Measurements from ENCODE around the gene UQCR11. TPM values are rescaled to one million over a fixed set of nuclear protein-coding genes. Genes with fewer than 3 reads are reported as not detected.
A peak's percentile ranks its signal among the peaks of the same experiment; 100 is the strongest.

Gene UQCR11
- total RNA-seq, 1 donor from 2014 or later = 203 TPM

GRCh38 chr19:1574354-1575136 is 30.7 kb downstream of the UQCR11 start:
- H3K9me3 Mint-ChIP-seq (ENCODE audit: unreplicated experiment) = no peaks in the 10 kb centered on the region
- peaks cover 8% of the 10 kb centered on the region for H3K4me1 Mint-ChIP-seq (ENCODE audit: unreplicated experiment)
- peaks cover 4% of the 10 kb centered on the region for H3K27me3 Mint-ChIP-seq (ENCODE audit: unreplicated experiment)
- H3K4me3 Mint-ChIP-seq (ENCODE audit: unreplicated experiment) = no peak overlapping the region
- H3K36me3 Mint-ChIP-seq (ENCODE audit: unreplicated experiment) = peaks cover 2% of the 10 kb centered on the region
- no peak for DNase-seq (ENCODE audit: extremely low spot score, unreplicated experiment)
- TF ChIP-seq, protein P1, sequence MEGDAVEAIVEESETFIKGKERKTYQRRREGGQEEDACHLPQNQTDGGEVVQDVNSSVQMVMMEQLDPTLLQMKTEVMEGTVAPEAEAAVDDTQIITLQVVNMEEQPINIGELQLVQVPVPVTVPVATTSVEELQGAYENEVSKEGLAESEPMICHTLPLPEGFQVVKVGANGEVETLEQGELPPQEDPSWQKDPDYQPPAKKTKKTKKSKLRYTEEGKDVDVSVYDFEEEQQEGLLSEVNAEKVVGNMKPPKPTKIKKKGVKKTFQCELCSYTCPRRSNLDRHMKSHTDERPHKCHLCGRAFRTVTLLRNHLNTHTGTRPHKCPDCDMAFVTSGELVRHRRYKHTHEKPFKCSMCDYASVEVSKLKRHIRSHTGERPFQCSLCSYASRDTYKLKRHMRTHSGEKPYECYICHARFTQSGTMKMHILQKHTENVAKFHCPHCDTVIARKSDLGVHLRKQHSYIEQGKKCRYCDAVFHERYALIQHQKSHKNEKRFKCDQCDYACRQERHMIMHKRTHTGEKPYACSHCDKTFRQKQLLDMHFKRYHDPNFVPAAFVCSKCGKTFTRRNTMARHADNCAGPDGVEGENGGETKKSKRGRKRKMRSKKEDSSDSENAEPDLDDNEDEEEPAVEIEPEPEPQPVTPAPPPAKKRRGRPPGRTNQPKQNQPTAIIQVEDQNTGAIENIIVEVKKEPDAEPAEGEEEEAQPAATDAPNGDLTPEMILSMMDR (IDR thresholded peaks at IDR 0.05) = no peak
- H3K27ac Mint-ChIP-seq (ENCODE audit: unreplicated experiment) = no peak overlapping the region

DNA sequence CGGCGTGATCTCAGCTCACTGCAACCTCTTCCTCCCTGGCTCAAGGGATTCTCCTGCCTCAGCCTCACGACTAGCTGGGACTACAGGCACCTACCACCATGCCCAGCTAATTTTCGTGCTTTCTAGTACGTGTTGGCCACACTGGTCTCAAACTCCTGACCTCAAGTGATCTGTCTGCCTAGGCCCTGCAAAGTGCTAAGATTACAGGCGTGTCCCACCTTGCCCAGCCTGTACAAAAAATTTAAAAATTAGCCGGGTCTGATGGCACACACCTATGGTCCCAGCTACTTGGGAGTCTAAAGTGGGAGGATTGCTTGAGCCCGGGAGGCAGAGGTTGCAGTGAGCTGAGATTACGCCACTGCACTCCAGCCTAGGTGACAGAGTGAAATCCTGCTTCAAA is 32.5 kb downstream of the UQCR11 start:
- TF ChIP-seq, protein P1 (IDR thresholded peaks at IDR 0.05) = no peak
- Mint-ChIP-seq H3K9me3 (ENCODE audit: unreplicated experiment) (no peaks in the 10 kb centered on the region), H3K36me3 (ENCODE audit: unreplicated experiment) (no peaks in the 10 kb centered on the region), H3K4me3 (ENCODE audit: unreplicated experiment) (no peak overlapping the region), H3K4me1 (ENCODE audit: unreplicated experiment) (peaks cover 8% of the 10 kb centered on the region), H3K27ac (ENCODE audit: unreplicated experiment) (no peak overlapping the region), H3K27me3 (ENCODE audit: unreplicated experiment) (peaks cover 4% of the 10 kb centered on the region)
- no peak for DNase-seq (ENCODE audit: extremely low spot score, unreplicated experiment)

DNA sequence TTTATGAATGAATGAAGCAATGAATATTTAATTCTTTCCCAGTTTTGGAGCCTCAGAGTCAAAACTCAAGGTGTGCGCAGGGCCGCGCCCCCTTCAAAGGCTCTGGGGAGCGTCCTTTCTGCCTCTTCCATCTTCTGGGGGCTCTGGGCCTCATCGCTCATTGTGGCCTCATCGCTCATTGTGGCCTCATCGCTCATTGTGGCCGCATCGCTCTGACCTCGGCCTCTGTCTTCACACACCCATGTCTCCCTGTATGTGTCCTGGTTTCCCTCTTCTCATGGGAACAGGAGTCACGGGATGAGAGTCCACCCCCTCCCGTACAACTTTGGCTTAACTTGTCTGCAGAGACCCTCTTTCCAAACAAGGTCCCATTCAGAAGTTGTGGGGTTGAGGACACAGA is 33.9 kb downstream of the UQCR11 start:
- H3K4me1 Mint-ChIP-seq (ENCODE audit: unreplicated experiment) = peaks cover 8% of the 10 kb centered on the region

GRCh38 chr19:1570836-1571235 is 34.4 kb downstream of the UQCR11 start:
- peaks cover 8% of the 10 kb centered on the region for H3K4me1 Mint-ChIP-seq (ENCODE audit: unreplicated experiment)
- no peak overlapping the region for H3K4me3 Mint-ChIP-seq (ENCODE audit: unreplicated experiment)
- TF ChIP-seq, protein P1 (IDR thresholded peaks at IDR 0.05) = no peak
- peaks cover 4% of the 10 kb centered on the region for H3K27me3 Mint-ChIP-seq (ENCODE audit: unreplicated experiment)
- no peak for DNase-seq (ENCODE audit: extremely low spot score, unreplicated experiment)
- no peak overlapping the region for H3K27ac Mint-ChIP-seq (ENCODE audit: unreplicated experiment)
- no peaks in the 10 kb centered on the region for H3K9me3 Mint-ChIP-seq (ENCODE audit: unreplicated experiment)
- H3K36me3 Mint-ChIP-seq (ENCODE audit: unreplicated experiment) = no peaks in the 10 kb centered on the region

More for the DNA sequence above, 33.9 kb downstream of the UQCR11 start:
- Mint-ChIP-seq H3K9me3 (ENCODE audit: unreplicated experiment) (no peaks in the 10 kb centered on the region), H3K4me3 (ENCODE audit: unreplicated experiment) (no peak overlapping the region), H3K27ac (ENCODE audit: unreplicated experiment) (no peak overlapping the region), H3K27me3 (ENCODE audit: unreplicated experiment) (peaks cover 4% of the 10 kb centered on the region), H3K36me3 (ENCODE audit: unreplicated experiment) (no peaks in the 10 kb centered on the region)
- no peak for DNase-seq (ENCODE audit: extremely low spot score, unreplicated experiment)
- TF ChIP-seq, protein P1 (IDR thresholded peaks at IDR 0.05) = no peak

- peaks cover 16% of the 10 kb centered on the region for H3K4me1 Mint-ChIP-seq (ENCODE audit: unreplicated experiment)
- peak overlapping the region; percentile 49 for H3K4me3 Mint-ChIP-seq (ENCODE audit: unreplicated experiment)
- TF ChIP-seq, protein P1 (IDR thresholded peaks at IDR 0.05) = no peak
- no peak overlapping the region for H3K27ac Mint-ChIP-seq (ENCODE audit: unreplicated experiment)
- no peaks in the 10 kb centered on the region for H3K9me3 Mint-ChIP-seq (ENCODE audit: unreplicated experiment)
- DNase-seq (ENCODE audit: extremely low spot score, unreplicated experiment) = no peak
- peaks cover 4% of the 10 kb centered on the region for H3K27me3 Mint-ChIP-seq (ENCODE audit: unreplicated experiment)
- H3K36me3 Mint-ChIP-seq (ENCODE audit: unreplicated experiment) = no peaks in the 10 kb centered on the region
These were observed 35.3 kb downstream of the UQCR11 start for GRCh38 chr19:1569997-1570396.
